OCI-M2 (cell line): ENCODE results near the gene BLTP1.
A peak's percentile ranks its signal among the peaks of the same experiment; 100 is the strongest.
"Not testable (repeated sequence)": the region's sequence is repeated elsewhere in the genome, so short reads cannot be mapped to it uniquely, and the experiment has no call there.

Experiments used
- DNase-seq: peaks from one replicate; lab custom pipeline; 2025; ENCODE audit not compliant: unreplicated experiment; lab: John Stamatoyannopoulos, UW

BLTP1 gene, protein sequence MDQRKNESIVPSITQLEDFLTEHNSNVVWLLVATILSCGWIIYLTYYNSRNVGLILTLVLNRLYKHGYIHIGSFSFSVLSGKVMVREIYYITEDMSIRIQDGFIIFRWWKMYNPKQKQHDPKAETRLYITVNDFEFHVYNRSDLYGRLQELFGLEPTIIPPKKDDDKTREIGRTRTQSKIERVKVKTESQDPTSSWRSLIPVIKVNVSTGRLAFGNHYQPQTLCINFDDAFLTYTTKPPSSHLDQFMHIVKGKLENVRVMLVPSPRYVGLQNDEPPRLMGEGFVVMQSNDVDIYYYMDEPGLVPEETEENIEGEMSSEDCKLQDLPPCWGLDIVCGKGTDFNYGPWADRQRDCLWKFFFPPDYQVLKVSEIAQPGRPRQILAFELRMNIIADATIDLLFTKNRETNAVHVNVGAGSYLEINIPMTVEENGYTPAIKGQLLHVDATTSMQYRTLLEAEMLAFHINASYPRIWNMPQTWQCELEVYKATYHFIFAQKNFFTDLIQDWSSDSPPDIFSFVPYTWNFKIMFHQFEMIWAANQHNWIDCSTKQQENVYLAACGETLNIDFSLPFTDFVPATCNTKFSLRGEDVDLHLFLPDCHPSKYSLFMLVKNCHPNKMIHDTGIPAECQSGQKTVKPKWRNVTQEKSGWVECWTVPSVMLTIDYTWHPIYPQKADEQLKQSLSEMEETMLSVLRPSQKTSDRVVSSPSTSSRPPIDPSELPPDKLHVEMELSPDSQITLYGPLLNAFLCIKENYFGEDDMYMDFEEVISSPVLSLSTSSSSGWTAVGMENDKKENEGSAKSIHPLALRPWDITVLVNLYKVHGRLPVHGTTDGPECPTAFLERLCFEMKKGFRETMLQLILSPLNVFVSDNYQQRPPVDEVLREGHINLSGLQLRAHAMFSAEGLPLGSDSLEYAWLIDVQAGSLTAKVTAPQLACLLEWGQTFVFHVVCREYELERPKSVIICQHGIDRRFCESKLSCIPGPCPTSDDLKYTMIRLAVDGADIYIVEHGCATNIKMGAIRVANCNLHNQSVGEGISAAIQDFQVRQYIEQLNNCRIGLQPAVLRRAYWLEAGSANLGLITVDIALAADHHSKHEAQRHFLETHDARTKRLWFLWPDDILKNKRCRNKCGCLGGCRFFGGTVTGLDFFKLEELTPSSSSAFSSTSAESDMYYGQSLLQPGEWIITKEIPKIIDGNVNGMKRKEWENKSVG (N-terminal part only)

DNA sequence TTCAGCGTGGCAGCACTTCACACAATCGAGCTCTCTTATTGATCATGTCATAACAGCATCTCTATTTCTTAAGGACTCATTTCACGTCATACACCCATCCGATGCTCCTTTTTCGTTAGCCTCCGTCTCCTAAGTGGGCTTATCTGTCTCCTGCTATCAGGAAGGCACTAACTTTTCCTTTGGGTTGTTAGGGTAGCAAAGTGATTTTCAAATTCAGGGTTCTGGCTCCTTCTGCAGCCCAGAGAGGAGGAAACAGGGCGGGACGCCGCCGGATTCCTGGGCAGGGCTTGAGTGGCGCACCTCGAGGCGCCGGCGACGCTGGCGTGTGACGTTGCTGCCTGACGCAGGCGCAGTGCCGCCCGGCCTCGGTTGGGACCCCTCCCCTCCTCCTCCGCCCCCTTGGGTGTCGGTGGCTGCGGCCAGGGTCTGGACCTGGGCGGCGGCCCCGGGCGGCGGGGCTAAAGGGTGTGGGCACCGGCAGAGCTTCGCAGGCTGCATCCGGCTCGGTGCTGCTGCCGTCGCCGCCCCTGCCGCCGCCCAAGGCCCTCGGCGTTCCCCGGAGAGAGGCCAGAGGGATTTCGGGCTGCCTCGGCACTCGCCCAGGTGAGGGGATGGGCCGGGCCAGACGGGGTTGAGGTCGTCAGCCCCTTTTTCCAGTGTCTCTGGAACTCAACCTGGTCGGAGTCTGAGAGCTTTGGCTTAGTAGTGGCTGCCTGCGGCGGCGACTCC lies at the start of gene BLTP1:
BLTP1 (plus strand) TSS at position 350 of the 729 bp plus-strand sequence. CDS start 18,317 bp downstream, outside the sequence.
- peak; percentile 27 for DNase-seq

DNA sequence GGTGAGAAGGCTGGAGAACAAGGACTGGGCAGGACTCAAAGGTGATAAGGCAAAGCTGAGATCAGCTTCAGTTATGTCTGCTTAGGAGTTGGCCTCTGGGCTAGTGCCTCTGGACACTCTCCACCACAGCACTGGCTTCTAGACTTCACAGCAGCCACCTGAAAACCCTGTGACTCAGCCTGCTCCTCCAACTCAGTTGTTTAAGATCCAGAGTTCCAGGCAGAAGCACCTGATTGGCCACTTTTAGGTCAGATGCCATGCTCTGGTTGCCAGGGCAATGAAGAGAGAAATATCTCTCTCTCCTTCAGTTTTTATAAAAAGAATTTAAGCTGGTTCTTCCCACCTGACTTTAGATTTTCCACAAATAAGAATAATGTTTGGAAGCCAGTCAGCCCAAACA lies 47.9 kb upstream of the BLTP1 start:
- DNase-seq, result no peak

DNA sequence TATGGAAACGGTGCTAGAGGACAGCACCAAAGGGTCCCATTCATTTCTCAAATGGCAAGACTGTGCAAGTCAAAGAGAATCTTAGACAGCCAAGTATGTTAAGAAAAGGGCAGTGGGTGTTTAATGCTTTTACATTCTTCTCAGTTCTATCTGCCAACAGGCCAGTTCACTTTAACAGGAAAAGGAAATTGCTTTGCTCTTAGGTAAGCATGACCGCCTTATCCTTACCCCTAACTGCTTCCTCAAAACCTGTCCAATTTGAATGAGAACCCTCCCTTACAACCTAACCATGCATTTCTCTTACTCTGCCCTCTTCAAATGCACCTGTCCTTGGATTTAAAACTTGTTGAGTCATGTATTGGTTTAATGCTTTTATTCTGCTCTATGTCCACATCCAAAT lies 44.5 kb upstream of the BLTP1 start:
- DNase-seq, result no peak

DNA sequence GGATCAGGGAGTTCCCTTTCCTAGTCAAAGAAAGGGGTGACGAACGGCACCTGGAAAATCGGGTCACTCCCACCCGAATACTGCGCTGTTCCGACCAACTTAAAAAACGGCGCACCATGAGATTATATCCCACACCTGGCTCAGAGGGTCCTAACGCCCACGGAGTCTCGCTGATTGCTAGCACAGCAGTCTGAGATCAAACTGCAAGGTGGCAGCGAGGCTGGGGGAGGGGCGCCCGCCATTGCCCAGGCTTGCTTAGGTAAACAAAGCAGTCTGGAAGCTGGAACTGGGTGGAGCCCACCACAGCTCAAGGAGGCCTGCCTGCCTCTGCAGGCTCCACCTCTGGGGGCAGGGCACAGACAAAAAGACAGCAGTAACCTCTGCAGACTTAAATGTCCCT lies 41.8 kb upstream of the BLTP1 start:
- DNase-seq, result not testable (repeated sequence)

DNA sequence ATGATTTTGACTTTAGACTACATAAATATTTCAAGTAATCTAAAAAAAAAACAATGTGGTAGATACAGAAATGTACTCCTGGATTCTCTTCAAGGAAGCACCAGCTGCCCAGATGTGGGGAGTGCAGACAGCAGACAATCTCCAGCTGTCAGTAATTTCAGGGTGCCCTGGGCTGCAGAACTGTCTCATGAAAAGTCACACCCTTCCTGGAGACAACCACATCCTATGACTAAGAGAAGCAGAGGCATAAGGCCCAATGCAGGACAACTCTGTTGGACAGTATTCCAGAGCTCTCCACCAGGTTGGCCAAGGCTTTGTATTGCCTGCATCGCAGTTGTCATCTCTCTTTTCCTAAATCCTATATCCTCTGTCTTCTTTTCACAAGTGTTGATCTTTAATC lies 34.4 kb upstream of the BLTP1 start:
- no peak for DNase-seq

DNA sequence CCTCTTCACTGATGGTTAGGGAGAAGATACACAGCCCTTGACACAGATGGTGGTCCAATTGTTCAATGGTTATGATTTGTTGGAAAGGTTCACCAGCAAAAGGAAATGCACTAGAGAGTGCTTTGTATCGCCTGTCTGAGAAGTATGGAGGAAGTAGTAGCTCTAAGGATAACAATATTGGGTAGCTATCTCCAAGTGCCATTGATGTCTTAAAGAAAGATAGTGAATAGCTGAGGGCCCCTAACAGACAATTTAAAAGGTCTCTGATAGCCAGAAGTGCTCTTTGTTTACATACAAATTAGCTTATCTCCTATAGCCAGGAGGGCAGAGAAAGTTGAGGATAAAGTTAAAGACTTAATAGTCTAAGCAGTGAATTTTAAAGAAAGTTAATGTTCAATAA lies 33.9 kb upstream of the BLTP1 start:
- no peak for DNase-seq

DNA sequence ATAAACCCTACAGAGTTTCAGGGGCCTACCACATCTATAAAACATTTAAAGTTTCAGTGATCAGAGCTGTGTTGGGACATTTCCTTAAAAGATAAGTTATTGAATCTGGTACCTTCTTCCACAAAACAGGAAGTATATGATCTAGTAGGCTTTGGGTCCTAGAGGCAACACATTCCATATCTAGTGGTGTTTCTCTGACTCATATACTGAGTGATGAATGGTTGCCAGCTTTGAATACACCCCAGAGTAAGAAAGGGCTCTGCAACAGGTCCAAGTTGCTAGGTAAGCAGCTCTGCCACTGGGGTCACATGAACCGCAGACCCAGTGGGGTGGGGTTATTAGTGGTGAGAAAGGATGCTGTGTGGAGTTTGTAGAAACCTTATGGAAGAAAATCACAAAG lies 32.4 kb upstream of the BLTP1 start:
- no peak for DNase-seq

DNA sequence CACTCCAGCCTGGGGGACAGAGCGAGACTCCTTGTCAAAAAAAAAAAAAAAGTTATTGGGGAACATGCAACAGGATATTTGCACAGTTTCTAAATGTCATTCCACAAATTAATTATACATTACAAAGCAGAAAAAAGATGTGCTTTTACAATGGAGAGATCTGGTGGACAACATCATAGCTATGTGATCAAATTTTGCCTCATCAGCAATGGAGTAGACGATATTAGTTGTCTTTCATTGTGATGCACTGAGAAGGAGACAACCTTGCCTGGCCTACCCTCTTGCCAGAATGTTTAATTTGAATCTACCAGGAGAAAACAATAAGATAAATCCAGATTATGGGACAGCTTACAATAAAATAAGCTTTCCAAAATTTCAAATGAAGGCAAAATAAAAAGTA lies 30.5 kb upstream of the BLTP1 start:
- no peak for DNase-seq

DNA sequence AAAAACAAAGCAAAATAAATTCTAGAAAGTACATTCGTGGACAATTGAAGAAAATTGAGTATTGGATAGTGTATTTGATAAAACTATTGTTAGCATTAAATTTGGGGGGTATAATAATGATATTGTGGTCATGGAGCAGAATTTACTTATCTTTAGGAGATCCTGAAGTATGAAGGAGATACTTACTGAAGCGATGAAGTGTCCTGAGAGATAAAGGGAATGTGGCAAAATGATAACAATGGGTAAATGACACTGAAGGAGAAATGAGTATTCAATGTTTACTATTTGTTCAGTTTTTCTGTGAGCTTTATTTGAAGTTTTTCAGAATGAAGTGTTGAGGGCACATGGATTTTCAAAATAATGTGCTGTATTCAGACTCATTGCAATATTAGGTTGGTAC lies 30.0 kb upstream of the BLTP1 start:
- no peak for DNase-seq

DNA sequence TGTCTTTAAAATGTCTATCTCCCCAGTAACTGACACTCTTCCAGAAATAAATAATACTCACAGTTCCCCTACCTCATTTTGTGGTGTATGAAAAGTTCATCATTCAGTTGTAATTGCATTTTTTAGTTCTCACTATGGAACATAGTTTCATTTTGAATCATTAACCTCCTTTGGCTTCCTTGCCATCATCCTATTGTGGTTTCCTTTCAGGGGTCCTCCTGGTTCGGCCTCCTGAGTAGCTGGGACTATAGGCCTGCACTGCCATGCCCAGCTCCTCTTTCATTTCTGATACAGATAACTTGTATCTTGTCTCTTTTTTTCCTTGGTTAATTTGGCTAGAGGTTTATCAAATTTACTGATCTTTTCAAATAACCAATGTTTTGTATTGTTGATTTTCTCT lies 23.1 kb upstream of the BLTP1 start:
- no peak for DNase-seq

DNA sequence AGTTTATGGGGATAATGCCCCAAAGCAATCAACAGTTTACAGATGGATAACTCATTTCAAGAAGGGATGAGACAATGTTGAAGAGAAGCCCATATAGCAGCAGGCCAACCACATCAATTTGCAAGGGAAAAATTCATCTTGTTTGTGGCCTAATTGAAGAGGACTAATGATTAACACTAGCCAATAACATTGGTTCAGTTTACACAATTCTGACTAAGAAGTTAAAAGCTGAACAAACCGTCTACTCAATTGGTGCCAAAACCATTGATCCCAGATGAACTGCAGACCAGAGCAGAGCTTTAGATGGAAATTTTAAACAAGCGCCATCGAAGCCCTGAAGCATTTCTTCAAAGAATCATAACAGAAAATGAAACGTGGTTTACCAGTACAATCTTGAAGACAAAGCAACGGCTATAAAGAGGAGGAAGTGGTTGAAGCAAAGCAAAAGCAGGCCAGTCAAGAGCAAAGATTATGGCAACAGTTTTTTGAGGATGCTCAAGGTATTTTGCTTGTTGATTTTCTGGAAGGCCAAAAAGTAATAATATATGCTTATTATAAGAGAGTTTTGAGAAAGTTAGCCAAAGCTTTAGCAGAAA lies 20.5 kb upstream of the BLTP1 start:
- no peak for DNase-seq

DNA sequence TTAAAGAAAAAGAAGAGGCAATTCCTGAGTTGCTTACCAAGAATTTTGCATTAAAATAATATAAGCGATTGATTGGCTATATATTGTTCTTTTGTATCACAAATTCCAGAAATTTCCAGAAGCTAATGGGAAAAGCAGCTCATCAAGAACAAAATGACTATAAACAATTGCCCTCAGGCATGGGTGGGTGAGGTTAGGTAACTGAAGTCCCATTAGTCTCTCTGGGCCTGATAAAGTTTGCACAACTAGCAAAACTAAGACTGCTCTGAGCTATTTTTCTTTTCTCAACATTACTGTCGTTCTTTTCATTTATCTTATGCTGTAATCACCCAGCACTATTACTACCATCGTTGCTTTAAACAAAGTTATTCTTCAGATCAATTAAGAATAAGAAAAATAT lies 19.2 kb upstream of the BLTP1 start:
- DNase-seq, result no peak

DNA sequence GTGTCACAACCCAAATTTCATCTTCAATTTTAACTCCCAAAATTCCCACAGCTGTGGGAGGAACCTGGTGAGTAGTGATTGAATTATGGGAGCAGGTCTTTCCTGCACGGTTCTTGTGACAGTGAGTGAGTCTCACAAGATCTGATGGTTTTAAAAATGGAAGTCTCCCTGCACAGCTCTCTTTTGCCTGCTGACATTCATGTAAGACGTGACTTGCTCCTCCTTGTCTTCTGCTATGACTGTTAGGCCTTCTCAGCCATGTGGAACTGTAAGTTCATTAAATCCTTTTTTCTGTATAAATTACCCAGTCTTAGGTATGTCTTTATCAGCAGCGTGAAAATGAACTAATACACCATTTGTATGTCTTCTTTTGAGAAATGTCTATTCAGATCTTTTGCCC lies 13.0 kb upstream of the BLTP1 start:
- no peak for DNase-seq

DNA sequence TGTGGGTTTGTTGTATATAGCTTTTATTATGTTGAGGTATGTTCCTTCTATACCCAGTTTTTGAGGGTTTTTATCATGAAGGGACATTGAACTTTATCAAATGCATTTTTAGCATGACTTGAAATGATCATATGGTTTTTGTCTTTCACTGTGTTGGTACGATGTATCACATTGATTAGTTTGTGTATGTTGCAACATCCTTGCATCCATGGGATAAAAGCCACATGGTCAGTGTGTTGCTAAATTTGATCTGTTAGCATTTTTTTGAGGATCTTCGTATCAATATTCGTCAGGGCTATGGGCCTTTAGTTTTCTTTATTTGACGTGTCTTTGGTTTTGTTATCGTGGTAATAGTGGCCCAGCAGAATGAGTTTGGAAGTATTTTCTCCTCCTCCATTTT lies 11.3 kb upstream of the BLTP1 start:
- DNase-seq, result no peak

DNA sequence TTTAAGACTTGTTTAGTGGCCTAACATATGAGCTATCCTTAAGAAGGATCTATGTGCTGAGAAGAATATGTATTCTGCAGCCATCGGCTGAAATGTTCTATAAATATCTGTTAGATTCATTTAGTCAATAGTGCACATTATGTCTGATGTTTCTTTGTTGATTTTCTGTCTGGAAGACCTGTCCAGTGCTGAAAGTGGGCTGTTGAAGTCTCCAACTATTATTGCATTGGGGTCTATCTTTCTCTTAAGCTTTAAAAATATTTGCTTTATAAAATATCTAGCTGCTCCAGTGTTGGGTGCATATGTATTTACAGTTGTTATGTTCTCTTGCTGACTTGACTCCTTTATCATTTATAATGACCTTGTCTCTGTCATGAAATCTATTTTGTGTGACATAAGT lies 9.4 kb upstream of the BLTP1 start:
- no peak for DNase-seq

DNA sequence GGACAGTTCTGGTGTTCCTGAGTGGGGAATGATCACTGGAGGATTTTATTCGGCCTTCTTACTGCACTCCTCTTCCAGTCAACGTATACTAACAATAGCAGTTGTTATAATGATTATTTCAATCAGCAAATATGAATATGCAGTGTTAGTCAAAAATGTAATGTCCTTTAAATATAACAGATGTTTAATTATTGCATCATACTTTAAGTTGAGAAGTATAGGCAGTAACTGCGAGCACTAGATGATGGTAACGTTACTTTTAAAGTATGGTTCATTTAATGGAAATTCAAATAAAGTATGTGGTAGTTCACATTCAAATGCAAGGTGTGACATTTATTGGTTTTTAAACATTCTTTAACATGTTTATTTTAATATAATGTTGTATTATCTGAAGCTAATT lies 5.5 kb upstream of the BLTP1 start:
- DNase-seq, result no peak

DNA sequence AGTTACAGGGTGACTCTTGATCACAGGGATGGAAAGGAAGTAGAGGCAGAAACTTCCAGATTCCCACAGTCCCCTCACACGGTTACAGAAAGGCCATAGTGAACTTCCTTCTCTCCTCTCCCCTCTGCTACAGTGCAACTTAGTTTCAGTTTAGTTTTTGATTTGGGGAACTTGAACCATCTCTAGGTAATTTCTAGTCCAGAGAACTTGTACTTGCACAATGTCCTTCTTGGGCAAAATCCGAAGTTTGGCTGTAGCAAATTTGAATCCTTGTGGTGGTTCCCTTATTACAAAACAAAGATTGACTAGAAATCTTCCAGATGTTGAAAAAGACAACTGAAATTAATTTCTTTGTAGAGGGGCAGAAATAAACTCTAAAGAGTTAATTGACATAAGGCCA lies 1.2 kb upstream of the BLTP1 start:
- no peak for DNase-seq

DNA sequence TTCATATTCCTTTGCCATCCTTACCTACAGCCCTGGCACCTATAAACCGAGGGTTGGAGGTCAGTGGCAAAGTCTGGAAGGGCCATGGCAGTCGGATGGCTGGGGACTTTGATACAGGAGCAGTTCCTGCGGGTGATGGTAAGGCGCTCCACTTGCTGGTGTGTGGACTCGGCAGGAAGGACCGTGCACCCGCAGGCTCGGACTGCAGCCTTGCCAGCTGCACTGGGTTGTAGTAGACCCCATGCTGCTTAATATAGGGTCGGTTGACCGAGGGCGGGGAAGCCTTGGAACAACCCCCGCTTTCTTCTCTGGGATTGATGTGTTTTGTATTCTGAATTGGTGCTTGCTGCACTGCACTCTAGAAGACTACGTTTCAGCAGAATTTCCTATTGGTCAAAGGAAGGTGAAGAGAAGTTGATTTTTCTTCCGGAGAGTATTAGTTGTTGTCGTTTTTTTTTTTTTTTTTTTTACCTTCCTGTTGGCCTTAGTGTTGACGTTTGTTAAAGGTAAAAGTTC lies 638 bp downstream of the BLTP1 start:
- DNase-seq, result peak; percentile 68

DNA sequence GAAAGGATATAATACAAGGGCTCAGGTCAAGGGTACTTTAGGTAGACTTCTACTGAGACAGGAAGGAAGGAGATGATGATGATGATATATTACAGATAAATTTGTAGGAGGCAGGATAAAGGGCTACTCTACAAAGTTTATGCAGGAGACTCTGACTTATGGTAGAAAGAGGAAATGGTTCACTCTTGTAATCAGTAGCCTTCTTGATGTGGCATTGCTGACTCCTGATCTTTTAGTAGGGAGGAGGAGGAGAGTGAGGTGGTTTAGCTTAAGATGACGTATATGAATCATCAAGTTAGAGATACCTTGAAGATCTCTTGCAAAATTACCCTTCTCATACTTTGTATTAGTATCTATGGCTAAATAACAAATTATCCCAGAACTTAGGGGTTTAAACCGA lies 4.7 kb downstream of the BLTP1 start:
- no peak for DNase-seq

DNA sequence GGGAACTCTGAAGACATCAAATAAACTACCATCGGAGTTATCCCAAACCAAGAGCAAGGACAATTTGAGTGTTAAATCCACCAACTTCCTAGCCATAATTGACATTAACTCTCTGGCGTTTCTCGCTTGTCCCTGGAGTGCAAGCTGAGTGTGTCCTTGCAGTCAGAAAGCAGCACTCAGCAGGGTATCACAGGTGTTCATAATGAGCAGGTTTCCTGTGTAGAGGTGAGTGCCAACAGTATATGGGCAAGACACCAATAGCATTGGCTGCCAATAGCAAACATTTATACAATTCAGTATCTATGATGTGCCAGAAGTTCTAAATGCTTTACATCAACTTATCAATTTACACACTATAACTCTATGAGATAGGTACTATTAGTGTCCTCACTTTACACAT lies 11.2 kb downstream of the BLTP1 start:
- no peak for DNase-seq
